ENCODE results near the gene FSD1. TPM values are rescaled to one million over a fixed set of nuclear protein-coding genes. Genes with fewer than 3 reads are reported as not detected.
A peak's percentile ranks its signal among the peaks of the same experiment; 100 is the strongest.

Gene FSD1
- polyA plus RNA-seq, 4 donors = 1.3 to 3.2 (median 2.0) TPM

DNA sequence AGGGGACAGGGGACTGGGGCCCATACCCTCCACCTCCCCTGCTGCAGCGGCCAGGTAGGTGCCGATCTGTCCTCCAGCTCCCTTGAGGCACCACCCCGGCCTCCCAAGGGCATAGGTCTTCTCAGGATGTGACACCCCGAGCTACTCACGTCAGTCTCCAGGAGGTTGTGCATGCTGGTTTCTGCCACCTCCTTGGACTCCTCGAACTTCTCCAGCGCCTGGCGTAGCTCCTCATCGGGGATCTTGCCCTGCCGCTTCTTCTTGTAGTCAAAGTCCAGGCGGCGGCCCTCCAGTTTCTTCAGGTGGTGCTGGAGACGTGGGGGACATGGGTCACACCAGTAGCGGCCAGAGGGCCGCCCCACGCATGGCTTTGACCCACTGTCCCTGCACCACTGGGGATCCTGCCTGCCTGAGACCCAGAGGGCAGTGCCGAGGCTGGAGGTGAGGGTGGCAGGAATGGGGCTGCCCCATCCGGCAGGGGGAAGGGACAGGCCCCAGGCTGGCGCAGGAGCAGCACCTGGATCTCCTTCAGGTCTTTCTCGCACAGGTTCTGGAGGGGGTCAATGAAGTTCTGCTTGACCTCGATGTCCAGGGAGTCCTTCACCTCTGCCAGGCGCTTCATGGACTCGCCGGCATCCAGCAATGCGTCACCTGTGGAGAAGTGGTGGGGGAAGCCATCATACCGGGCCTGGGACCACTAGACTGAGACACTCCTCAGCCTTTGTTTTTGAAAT, 59.3 kb downstream of the FSD1 start:
- peaks cover 22 to 99% (median 24%) of the 10 kb centered on the region in 3 donors for H3K36me3 ChIP-seq (ENCODE audit: control insufficient read depth in 3 of 3, insufficient read depth in 2 of 3, low read depth in 1 of 3, low read length in 3 of 3)
- no peak for DNase-seq

GRCh38 chr19:4365341-4365740, 60.9 kb downstream of the FSD1 start:
- peaks cover 20 to 90% (median 22%) of the 10 kb centered on the region in 3 donors for H3K36me3 ChIP-seq (ENCODE audit: control insufficient read depth in 3 of 3, insufficient read depth in 2 of 3, low read depth in 1 of 3, low read length in 3 of 3)
- DNase-seq = peak in 1 of 2 donors; percentile 33
- FAIRE-seq = no peak
- H3K27ac ChIP-seq (ENCODE audit: low read depth in 1 of 3, low read length in 2 of 3) = no peak overlapping the region
- no peaks in the 10 kb centered on the region for H3K27me3 ChIP-seq (ENCODE audit: control insufficient read depth in 3 of 3, insufficient read depth in 3 of 3, low read length in 3 of 3)
- H3K4me3 ChIP-seq (ENCODE audit: low read depth in 1 of 3, low read length in 3 of 3) = no peak overlapping the region
- 77 to 88% (median 85%) methylated on average over 16 of the region's 16 CpGs for WGBS, 3 donors
- peaks cover 1 to 37% (median 3%) of the 10 kb centered on the region in 3 donors for H3K4me1 ChIP-seq (ENCODE audit: control insufficient read depth in 3 of 3, insufficient read depth in 2 of 3, low read depth in 1 of 3, low read length in 2 of 3)
- H3K9me3 ChIP-seq (ENCODE audit: control insufficient read depth in 2 of 2, insufficient read depth in 1 of 2, low read depth in 1 of 2, low read length in 1 of 2) = no peaks in the 10 kb centered on the region

More for the DNA sequence above, 59.3 kb downstream of the FSD1 start:
- peaks cover 0 to 22% (median 0%) of the 10 kb centered on the region in 3 donors for H3K4me1 ChIP-seq (ENCODE audit: control insufficient read depth in 3 of 3, insufficient read depth in 2 of 3, low read depth in 1 of 3, low read length in 2 of 3)
- H3K27me3 ChIP-seq (ENCODE audit: control insufficient read depth in 3 of 3, insufficient read depth in 3 of 3, low read length in 3 of 3) = no peaks in the 10 kb centered on the region
- WGBS, 3 donors = 88 to 91% (median 89%) methylated on average over 26 of the region's 26 CpGs
- FAIRE-seq = no peak
- H3K27ac ChIP-seq (ENCODE audit: low read depth in 1 of 3, low read length in 2 of 3) = no peak overlapping the region
- H3K4me3 ChIP-seq (ENCODE audit: low read depth in 1 of 3, low read length in 3 of 3) = no peak overlapping the region
- H3K9me3 ChIP-seq (ENCODE audit: control insufficient read depth in 2 of 2, insufficient read depth in 1 of 2, low read depth in 1 of 2, low read length in 1 of 2) = no peaks in the 10 kb centered on the region

- WGBS, 3 donors = 94 to 96% (median 94%) methylated on average over 19 of the region's 19 CpGs
- no peak for DNase-seq
- H3K4me3 ChIP-seq (ENCODE audit: low read depth in 1 of 3, low read length in 3 of 3) = no peak overlapping the region
- H3K27me3 ChIP-seq (ENCODE audit: control insufficient read depth in 3 of 3, insufficient read depth in 3 of 3, low read length in 3 of 3) = no peaks in the 10 kb centered on the region
- peaks cover 4 to 37% (median 5%) of the 10 kb centered on the region in 3 donors for H3K4me1 ChIP-seq (ENCODE audit: control insufficient read depth in 3 of 3, insufficient read depth in 2 of 3, low read depth in 1 of 3, low read length in 2 of 3)
- H3K9me3 ChIP-seq (ENCODE audit: control insufficient read depth in 2 of 2, insufficient read depth in 1 of 2, low read depth in 1 of 2, low read length in 1 of 2) = no peaks in the 10 kb centered on the region
- no peak for FAIRE-seq
- no peak overlapping the region for H3K27ac ChIP-seq (ENCODE audit: low read depth in 1 of 3, low read length in 2 of 3)
- peaks cover 20 to 90% (median 20%) of the 10 kb centered on the region in 3 donors for H3K36me3 ChIP-seq (ENCODE audit: control insufficient read depth in 3 of 3, insufficient read depth in 2 of 3, low read depth in 1 of 3, low read length in 3 of 3)
Observed at GRCh38 chr19:4365791-4366665, 61.6 kb downstream of the FSD1 start.

DNA sequence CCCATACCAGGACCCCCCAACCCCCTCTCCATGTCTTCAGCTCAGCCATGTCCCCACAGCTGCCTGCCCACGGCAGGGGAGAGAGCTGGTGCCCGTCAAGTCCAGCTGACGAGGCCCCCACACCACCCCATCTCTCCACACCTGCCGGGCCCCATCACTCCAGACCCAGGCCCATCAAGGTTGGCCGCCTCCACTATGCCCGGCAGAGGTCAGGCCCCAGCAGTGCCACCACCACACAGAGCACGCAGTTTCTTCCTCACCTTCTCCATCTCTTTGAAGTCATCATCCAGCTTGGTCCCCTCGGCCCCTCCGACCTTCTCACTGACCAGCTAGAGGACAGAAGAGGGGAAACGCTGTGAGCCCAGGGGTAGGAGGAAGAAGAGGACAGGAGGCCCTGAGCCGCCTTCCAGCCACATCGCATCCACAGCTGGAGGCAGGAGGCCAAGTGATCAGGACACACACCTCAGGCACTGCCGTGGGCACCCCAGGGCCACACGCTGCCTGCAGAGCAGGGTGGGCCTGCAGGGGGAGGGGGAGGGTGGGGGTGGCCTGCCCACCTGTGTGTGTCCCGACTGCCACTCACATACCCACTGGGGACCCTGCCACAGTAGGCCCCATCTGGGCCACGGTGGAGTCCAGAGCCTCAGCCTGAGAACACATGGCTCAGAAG, 62.4 kb downstream of the FSD1 start:
- 90 to 91% (median 91%) methylated on average over 14 to 16 of the region's 16 CpGs for WGBS, 3 donors
- Histone ChIP-seq H3K36me3 (ENCODE audit: control insufficient read depth in 3 of 3, insufficient read depth in 2 of 3, low read depth in 1 of 3, low read length in 3 of 3) (peaks cover 17 to 90% (median 19%) of the 10 kb centered on the region in 3 donors), H3K9me3 (ENCODE audit: control insufficient read depth in 2 of 2, insufficient read depth in 1 of 2, low read depth in 1 of 2, low read length in 1 of 2) (no peaks in the 10 kb centered on the region), H3K27ac (ENCODE audit: low read depth in 1 of 3, low read length in 2 of 3) (no peak overlapping the region), H3K27me3 (ENCODE audit: control insufficient read depth in 3 of 3, insufficient read depth in 3 of 3, low read length in 3 of 3) (no peaks in the 10 kb centered on the region), H3K4me1 (ENCODE audit: control insufficient read depth in 3 of 3, insufficient read depth in 2 of 3, low read depth in 1 of 3, low read length in 2 of 3) (peaks cover 4 to 40% (median 5%) of the 10 kb centered on the region in 3 donors), H3K4me3 (ENCODE audit: low read depth in 1 of 3, low read length in 3 of 3) (no peak overlapping the region)
- DNase-seq (no peak), FAIRE-seq (no peak)

DNA sequence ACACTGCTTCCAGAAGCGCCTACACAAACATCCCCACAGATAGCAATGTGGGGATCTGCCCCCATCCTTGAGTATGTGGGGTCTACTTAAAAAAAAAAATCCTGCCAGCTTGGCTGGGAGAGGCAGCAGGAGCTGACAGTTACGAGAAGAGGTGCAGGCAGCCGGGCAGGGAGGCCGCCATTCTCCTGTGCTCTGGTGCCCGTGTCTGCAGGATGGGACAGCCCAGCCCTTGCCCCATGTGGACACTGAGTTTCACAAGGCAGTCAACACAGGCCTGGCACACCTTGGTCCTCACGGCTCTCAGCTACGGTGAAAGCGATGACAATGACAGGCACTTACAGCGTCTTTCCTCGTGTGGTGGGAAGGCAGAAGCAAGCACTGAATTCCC, 62.9 kb downstream of the FSD1 start:
- FAIRE-seq (no peak), DNase-seq (no peak)
- Histone ChIP-seq H3K27me3 (ENCODE audit: control insufficient read depth in 3 of 3, insufficient read depth in 3 of 3, low read length in 3 of 3) (no peaks in the 10 kb centered on the region), H3K4me3 (ENCODE audit: low read depth in 1 of 3, low read length in 3 of 3) (no peak overlapping the region), H3K27ac (ENCODE audit: low read depth in 1 of 3, low read length in 2 of 3) (no peak overlapping the region), H3K9me3 (ENCODE audit: control insufficient read depth in 2 of 2, insufficient read depth in 1 of 2, low read depth in 1 of 2, low read length in 1 of 2) (no peaks in the 10 kb centered on the region), H3K36me3 (ENCODE audit: control insufficient read depth in 3 of 3, insufficient read depth in 2 of 3, low read depth in 1 of 3, low read length in 3 of 3) (peaks cover 13 to 90% (median 14%) of the 10 kb centered on the region in 3 donors), H3K4me1 (ENCODE audit: control insufficient read depth in 3 of 3, insufficient read depth in 2 of 3, low read depth in 1 of 3, low read length in 2 of 3) (peaks cover 4 to 46% (median 5%) of the 10 kb centered on the region in 3 donors)
- WGBS, 3 donors = 90 to 95% (median 92%) methylated on average over 10 of the region's 10 CpGs

DNA sequence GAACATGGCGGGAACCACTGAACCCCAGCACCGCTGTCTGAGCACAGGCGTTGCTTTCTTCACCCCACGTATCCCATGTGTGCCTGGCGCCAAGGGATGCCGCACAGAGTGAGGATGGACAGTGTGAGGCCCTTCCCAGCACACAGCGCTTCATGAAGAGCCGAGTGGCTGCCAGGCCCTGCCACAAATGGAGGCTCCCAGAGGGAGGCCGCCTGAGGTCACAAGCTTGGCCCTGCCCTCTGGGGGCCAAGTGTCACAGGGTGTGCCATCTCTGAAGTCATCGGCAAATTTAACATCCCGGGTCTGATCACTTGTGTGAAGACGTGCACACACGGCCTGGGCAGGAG, 63.4 kb downstream of the FSD1 start:
- FAIRE-seq = no peak
- H3K27ac ChIP-seq (ENCODE audit: low read depth in 1 of 3, low read length in 2 of 3) = peak overlapping the region in 1 of 3 donors; percentile 7

GRCh38 chr19:4368128-4368820, 63.9 kb downstream of the FSD1 start:
- Histone ChIP-seq H3K27ac (ENCODE audit: low read depth in 1 of 3, low read length in 2 of 3) (peak overlapping the region in 1 of 3 donors; percentile 7), H3K4me3 (ENCODE audit: low read depth in 1 of 3, low read length in 3 of 3) (no peak overlapping the region), H3K36me3 (ENCODE audit: control insufficient read depth in 3 of 3, insufficient read depth in 2 of 3, low read depth in 1 of 3, low read length in 3 of 3) (peaks cover 6 to 90% (median 9%) of the 10 kb centered on the region in 3 donors), H3K27me3 (ENCODE audit: control insufficient read depth in 3 of 3, insufficient read depth in 3 of 3, low read length in 3 of 3) (no peaks in the 10 kb centered on the region), H3K9me3 (ENCODE audit: control insufficient read depth in 2 of 2, insufficient read depth in 1 of 2, low read depth in 1 of 2, low read length in 1 of 2) (no peaks in the 10 kb centered on the region), H3K4me1 (ENCODE audit: control insufficient read depth in 3 of 3, insufficient read depth in 2 of 3, low read depth in 1 of 3, low read length in 2 of 3) (peaks cover 4 to 55% (median 5%) of the 10 kb centered on the region in 3 donors)
- 59 to 71% (median 67%) methylated on average over 19 of the region's 19 CpGs for WGBS, 3 donors
- FAIRE-seq (no peak), DNase-seq (no peak)

More for the DNA sequence above, 63.4 kb downstream of the FSD1 start:
- Histone ChIP-seq H3K36me3 (ENCODE audit: control insufficient read depth in 3 of 3, insufficient read depth in 2 of 3, low read depth in 1 of 3, low read length in 3 of 3) (peaks cover 10 to 90% (median 11%) of the 10 kb centered on the region in 3 donors), H3K9me3 (ENCODE audit: control insufficient read depth in 2 of 2, insufficient read depth in 1 of 2, low read depth in 1 of 2, low read length in 1 of 2) (no peaks in the 10 kb centered on the region), H3K4me3 (ENCODE audit: low read depth in 1 of 3, low read length in 3 of 3) (no peak overlapping the region), H3K4me1 (ENCODE audit: control insufficient read depth in 3 of 3, insufficient read depth in 2 of 3, low read depth in 1 of 3, low read length in 2 of 3) (peaks cover 4 to 50% (median 5%) of the 10 kb centered on the region in 3 donors), H3K27me3 (ENCODE audit: control insufficient read depth in 3 of 3, insufficient read depth in 3 of 3, low read length in 3 of 3) (no peaks in the 10 kb centered on the region)
- no peak for DNase-seq
- WGBS, 3 donors = 86 to 95% (median 92%) methylated on average over 13 of the region's 13 CpGs
